ENCODE data around the gene ADGRD1.
A peak's percentile ranks its signal among the peaks of the same experiment; 100 is the strongest.

The ADGRD1 gene

GRCh38 chr12:130998136-130998535 lies 44.4 kb downstream of the ADGRD1 start:
- peaks cover 4% of the 10 kb centered on the region for H3K9me3 Mint-ChIP-seq
- no peak overlapping the region for H3K27ac Mint-ChIP-seq
- ATAC-seq = no peak
- no peak overlapping the region for H3K4me3 Mint-ChIP-seq
- H3K4me1 Mint-ChIP-seq = no peaks in the 10 kb centered on the region
- H3K36me3 Mint-ChIP-seq = no peaks in the 10 kb centered on the region
- H3K27me3 Mint-ChIP-seq = peaks cover 32% of the 10 kb centered on the region

GRCh38 chr12:131000000-131000486 lies 46.3 kb downstream of the ADGRD1 start:
- H3K4me1 Mint-ChIP-seq = no peaks in the 10 kb centered on the region
- peaks cover 4% of the 10 kb centered on the region for H3K9me3 Mint-ChIP-seq
- no peak overlapping the region for H3K27ac Mint-ChIP-seq
- H3K36me3 Mint-ChIP-seq = no peaks in the 10 kb centered on the region
- no peak overlapping the region for H3K4me3 Mint-ChIP-seq
- H3K27me3 Mint-ChIP-seq = peaks cover 13% of the 10 kb centered on the region
- ATAC-seq = no peak

- Mint-ChIP-seq H3K36me3 (no peaks in the 10 kb centered on the region), H3K4me1 (no peaks in the 10 kb centered on the region), H3K4me3 (no peak overlapping the region), H3K9me3 (peaks cover 4% of the 10 kb centered on the region), H3K27ac (no peak overlapping the region), H3K27me3 (peaks cover 27% of the 10 kb centered on the region)
- ATAC-seq = no peak
Measured at GRCh38 chr12:131001493-131001892, 47.8 kb downstream of the ADGRD1 start.

- peaks cover 4% of the 10 kb centered on the region for H3K9me3 Mint-ChIP-seq
- peak; percentile 58 for ATAC-seq
- H3K36me3 Mint-ChIP-seq = no peaks in the 10 kb centered on the region
- peaks cover 27% of the 10 kb centered on the region for H3K27me3 Mint-ChIP-seq
- H3K27ac Mint-ChIP-seq = no peak overlapping the region
- no peak overlapping the region for H3K4me3 Mint-ChIP-seq
- no peaks in the 10 kb centered on the region for H3K4me1 Mint-ChIP-seq
Measured at GRCh38 chr12:131002216-131002631, 48.5 kb downstream of the ADGRD1 start.

- no peak overlapping the region for H3K27ac Mint-ChIP-seq
- H3K4me1 Mint-ChIP-seq = no peaks in the 10 kb centered on the region
- no peak overlapping the region for H3K4me3 Mint-ChIP-seq
- peaks cover 4% of the 10 kb centered on the region for H3K9me3 Mint-ChIP-seq
- no peaks in the 10 kb centered on the region for H3K36me3 Mint-ChIP-seq
- ATAC-seq = no peak
- peaks cover 27% of the 10 kb centered on the region for H3K27me3 Mint-ChIP-seq
Measured at GRCh38 chr12:131003036-131003715, 49.5 kb downstream of the ADGRD1 start.

GRCh38 chr12:131003716-131004045 lies 50.0 kb downstream of the ADGRD1 start:
- no peak overlapping the region for H3K27ac Mint-ChIP-seq
- ATAC-seq = no peak
- no peaks in the 10 kb centered on the region for H3K4me1 Mint-ChIP-seq
- no peaks in the 10 kb centered on the region for H3K36me3 Mint-ChIP-seq
- H3K9me3 Mint-ChIP-seq = peaks cover 4% of the 10 kb centered on the region
- no peak overlapping the region for H3K4me3 Mint-ChIP-seq
- H3K27me3 Mint-ChIP-seq = peaks cover 27% of the 10 kb centered on the region

- H3K27ac Mint-ChIP-seq = no peak overlapping the region
- no peak for ATAC-seq
Measured at GRCh38 chr12:131004166-131004565, 50.5 kb downstream of the ADGRD1 start.

GRCh38 chr12:131005161-131006035 lies 51.7 kb downstream of the ADGRD1 start:
- Mint-ChIP-seq H3K4me3 (no peak overlapping the region), H3K9me3 (no peaks in the 10 kb centered on the region), H3K27ac (no peak overlapping the region), H3K36me3 (no peaks in the 10 kb centered on the region), H3K27me3 (peaks cover 13% of the 10 kb centered on the region), H3K4me1 (no peaks in the 10 kb centered on the region)
- ATAC-seq = no peak

More at GRCh38 chr12:131004166-131004565, 50.5 kb downstream of the ADGRD1 start:
- Mint-ChIP-seq H3K4me1 (no peaks in the 10 kb centered on the region), H3K9me3 (peaks cover 3% of the 10 kb centered on the region), H3K4me3 (peak overlapping the region; percentile 45), H3K27me3 (peaks cover 25% of the 10 kb centered on the region), H3K36me3 (no peaks in the 10 kb centered on the region)

GRCh38 chr12:131006036-131006735 lies 52.5 kb downstream of the ADGRD1 start:
- H3K4me3 Mint-ChIP-seq = no peak overlapping the region
- H3K36me3 Mint-ChIP-seq = no peaks in the 10 kb centered on the region
- no peaks in the 10 kb centered on the region for H3K4me1 Mint-ChIP-seq
- no peak for ATAC-seq
- H3K27me3 Mint-ChIP-seq = peaks cover 13% of the 10 kb centered on the region
- H3K9me3 Mint-ChIP-seq = no peaks in the 10 kb centered on the region
- H3K27ac Mint-ChIP-seq = no peak overlapping the region

- Mint-ChIP-seq H3K4me1 (no peaks in the 10 kb centered on the region), H3K4me3 (no peak overlapping the region), H3K36me3 (no peaks in the 10 kb centered on the region), H3K9me3 (no peaks in the 10 kb centered on the region), H3K27me3 (peaks cover 13% of the 10 kb centered on the region), H3K27ac (no peak overlapping the region)
- ATAC-seq = no peak
Measured at GRCh38 chr12:131007031-131007739, 53.5 kb downstream of the ADGRD1 start.

GRCh38 chr12:131007740-131008117 lies 54.0 kb downstream of the ADGRD1 start:
- no peak overlapping the region for H3K4me3 Mint-ChIP-seq
- H3K4me1 Mint-ChIP-seq = no peaks in the 10 kb centered on the region
- H3K36me3 Mint-ChIP-seq = no peaks in the 10 kb centered on the region
- H3K27me3 Mint-ChIP-seq = peaks cover 13% of the 10 kb centered on the region
- no peaks in the 10 kb centered on the region for H3K9me3 Mint-ChIP-seq
- no peak for ATAC-seq
- H3K27ac Mint-ChIP-seq = no peak overlapping the region

- no peak for ATAC-seq
- H3K4me1 Mint-ChIP-seq = no peaks in the 10 kb centered on the region
- H3K27me3 Mint-ChIP-seq = peaks cover 13% of the 10 kb centered on the region
Measured at GRCh38 chr12:131008131-131008912, 54.6 kb downstream of the ADGRD1 start.

GRCh38 chr12:131008913-131009270 lies 55.2 kb downstream of the ADGRD1 start:
- ATAC-seq = no peak
- Mint-ChIP-seq H3K27ac (no peak overlapping the region), H3K36me3 (no peaks in the 10 kb centered on the region), H3K4me1 (no peaks in the 10 kb centered on the region), H3K9me3 (no peaks in the 10 kb centered on the region), H3K4me3 (no peak overlapping the region), H3K27me3 (peaks cover 13% of the 10 kb centered on the region)

More at GRCh38 chr12:131008131-131008912, 54.6 kb downstream of the ADGRD1 start:
- H3K27ac Mint-ChIP-seq = no peak overlapping the region
- H3K4me3 Mint-ChIP-seq = no peak overlapping the region
- H3K9me3 Mint-ChIP-seq = no peaks in the 10 kb centered on the region
- H3K36me3 Mint-ChIP-seq = no peaks in the 10 kb centered on the region

GRCh38 chr12:131009595-131010395 lies 56.1 kb downstream of the ADGRD1 start:
- no peaks in the 10 kb centered on the region for H3K4me1 Mint-ChIP-seq
- peaks cover 13% of the 10 kb centered on the region for H3K27me3 Mint-ChIP-seq
- H3K9me3 Mint-ChIP-seq = no peaks in the 10 kb centered on the region
- H3K27ac Mint-ChIP-seq = no peak overlapping the region
- H3K4me3 Mint-ChIP-seq = no peak overlapping the region
- no peak for ATAC-seq
- H3K36me3 Mint-ChIP-seq = no peaks in the 10 kb centered on the region
